HG02885 (cell line): ENCODE measurements around the gene RAI14.

ENCODE experiments used
- ATAC-seq: cut with Tn5 transposase; IDR thresholded peaks from one replicate; pipeline ENCODE4 v1.9.1; 2021; ENCODE audit warnings: mild to moderate bottlenecking; ENCODE audit not compliant: unreplicated experiment, poor library complexity

The RAI14 gene

DNA sequence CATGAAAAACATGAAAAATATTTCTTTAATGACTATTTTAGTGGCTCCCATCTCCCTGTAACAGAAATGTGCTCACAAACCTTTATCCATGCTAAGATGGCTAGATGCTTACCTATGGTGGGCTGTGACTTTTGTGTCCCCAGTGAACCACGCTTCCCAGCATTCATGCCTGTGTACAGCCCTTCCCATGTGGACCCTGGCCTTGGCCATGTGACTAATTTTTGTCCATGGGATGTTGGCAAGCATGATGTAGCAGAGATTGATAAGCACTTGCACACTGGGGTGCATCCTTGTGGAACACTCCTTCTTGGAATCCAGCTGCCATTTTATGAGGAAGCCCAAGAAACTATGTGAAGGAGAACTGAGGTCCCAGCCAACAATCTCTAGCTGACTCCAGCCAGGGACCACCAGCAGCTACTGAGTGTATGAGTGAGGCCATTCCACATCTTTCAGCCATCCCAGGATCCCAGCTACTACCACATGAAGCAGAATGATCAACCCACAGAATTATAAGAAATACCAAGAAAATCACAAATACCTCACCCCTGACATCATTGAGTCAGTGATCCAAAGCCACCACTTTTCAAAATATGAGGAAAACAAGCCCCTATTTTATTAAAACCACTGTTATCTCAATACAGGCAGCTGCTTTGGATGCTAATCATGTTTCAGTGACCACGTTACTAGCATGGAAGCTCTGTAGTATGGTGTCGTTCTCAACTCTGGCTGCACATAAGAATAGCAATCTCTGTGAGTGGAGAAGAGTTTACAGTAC lies 16.1 kb upstream of the RAI14 start:
- no peak for ATAC-seq

DNA sequence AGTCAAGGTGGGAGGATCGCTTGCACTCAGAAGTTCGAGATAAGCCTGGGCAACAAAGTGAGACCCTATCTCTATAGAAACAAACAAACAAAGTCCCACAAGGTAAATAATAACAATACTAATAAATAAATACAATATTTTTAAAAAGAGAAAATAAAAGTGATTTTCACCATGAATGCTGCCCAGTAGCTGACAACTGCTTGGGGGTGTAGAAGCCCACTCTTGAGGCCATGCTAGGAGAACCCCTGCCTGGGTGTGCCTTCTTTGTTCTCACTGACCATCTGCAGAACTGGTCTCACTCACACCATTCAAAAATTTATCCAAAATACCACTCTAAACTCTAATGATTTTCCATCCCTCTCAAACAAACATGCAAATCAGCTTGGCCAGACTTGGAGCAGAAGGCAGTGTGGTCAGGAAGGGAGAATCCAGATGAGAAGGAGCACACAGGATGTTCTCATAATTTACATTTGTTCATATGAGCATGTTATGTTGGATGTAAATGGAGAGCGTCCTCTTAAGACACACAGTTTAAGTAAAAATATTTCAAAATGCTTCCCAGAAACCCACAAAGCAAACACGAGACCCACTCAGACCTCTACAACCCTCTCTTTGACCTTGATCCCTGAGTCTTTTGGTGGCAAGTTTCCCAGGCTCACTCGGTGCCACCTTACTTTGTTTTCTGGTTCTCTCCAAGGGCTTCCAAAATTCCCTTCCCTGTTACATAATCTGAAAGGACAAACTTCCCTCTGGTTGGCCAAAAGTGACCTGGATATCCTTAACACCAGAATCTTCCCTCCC lies 7.9 kb upstream of the RAI14 start:
- no peak for ATAC-seq

GRCh38 chr5:34648840-34649158 lies 7.3 kb upstream of the RAI14 start:
- ATAC-seq, result no peak

- ATAC-seq, result no peak
Observed at GRCh38 chr5:34651791-34652190, 4.3 kb upstream of the RAI14 start.

GRCh38 chr5:34652466-34652865 lies 3.7 kb upstream of the RAI14 start:
- ATAC-seq, result no peak

DNA sequence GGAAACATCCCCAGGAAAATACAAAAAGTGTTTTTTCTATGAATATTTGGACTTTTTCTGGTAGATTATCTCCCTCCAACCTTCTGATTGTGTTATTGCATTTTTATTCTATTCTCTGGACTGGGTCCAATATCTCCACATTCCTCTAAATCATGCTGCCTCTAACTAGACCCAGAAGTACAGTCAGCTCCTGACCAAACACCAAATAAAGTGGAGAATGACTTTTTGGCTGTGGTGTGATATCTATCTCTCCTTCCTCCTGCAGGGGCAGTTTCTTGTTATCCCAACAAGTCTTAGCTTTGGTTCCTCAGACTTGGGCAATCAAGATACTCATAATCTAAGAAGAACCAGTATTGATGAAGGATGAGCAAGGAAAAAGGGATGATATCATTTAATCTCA lies 3.2 kb upstream of the RAI14 start:
- ATAC-seq, result no peak

DNA sequence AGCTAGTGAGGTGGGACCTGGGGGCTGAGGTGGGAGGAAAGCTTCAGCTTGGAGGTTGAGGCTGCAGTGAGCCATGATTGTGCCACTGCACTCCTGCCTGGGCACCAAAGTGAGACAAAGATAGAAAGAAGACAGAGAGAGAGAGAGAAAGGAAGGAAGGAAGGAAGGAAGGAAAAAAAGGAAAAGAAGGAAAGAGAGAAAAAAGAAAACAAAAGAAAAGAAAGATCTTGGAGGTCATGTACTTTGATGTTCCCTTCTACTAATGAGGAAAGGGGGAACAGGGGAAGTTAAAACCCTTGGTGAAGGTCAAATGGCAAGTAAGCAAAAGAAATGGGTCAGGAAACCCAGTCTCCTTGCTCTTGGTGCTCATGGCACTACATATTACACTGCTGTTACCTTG lies 2.4 kb upstream of the RAI14 start:
- ATAC-seq, result no peak

- ATAC-seq, result no peak
Observed at GRCh38 chr5:34655354-34655991, 655 bp upstream of the RAI14 start.

- ATAC-seq, result no peak
Observed at GRCh38 chr5:34656700-34657273, 659 bp downstream of the RAI14 start.

GRCh38 chr5:34657274-34657921 lies 1.3 kb downstream of the RAI14 start:
- no peak for ATAC-seq

GRCh38 chr5:34657988-34658387 lies 1.9 kb downstream of the RAI14 start:
- ATAC-seq, result no peak

GRCh38 chr5:34659168-34659567 lies 3.0 kb downstream of the RAI14 start:
- ATAC-seq, result no peak

DNA sequence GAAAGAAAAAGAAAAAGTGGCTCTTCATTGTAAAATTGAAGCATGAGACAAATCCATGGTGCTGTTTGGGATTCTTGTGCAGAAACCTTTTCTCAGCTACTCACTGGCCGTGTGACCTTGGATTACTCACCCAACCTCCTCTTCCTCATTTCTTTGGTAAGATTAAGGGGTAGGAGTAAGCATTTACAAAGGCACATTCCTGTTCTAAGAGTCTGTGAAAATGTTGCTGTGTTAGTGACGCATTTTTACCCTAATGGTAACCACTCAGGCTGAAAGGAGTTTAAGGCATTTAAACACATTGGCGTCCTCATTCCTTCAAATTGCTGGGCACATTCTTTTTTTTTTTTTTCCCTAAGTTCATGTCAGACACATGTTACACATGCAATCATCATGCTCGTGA lies 4.3 kb downstream of the RAI14 start:
- no peak for ATAC-seq

- ATAC-seq, result no peak
Observed at GRCh38 chr5:34663771-34664496, 7.8 kb downstream of the RAI14 start.

- no peak for ATAC-seq
Observed at GRCh38 chr5:34666392-34667080, 10.4 kb downstream of the RAI14 start.

- ATAC-seq, result no peak
Observed at GRCh38 chr5:34667705-34668104, 11.6 kb downstream of the RAI14 start.

DNA sequence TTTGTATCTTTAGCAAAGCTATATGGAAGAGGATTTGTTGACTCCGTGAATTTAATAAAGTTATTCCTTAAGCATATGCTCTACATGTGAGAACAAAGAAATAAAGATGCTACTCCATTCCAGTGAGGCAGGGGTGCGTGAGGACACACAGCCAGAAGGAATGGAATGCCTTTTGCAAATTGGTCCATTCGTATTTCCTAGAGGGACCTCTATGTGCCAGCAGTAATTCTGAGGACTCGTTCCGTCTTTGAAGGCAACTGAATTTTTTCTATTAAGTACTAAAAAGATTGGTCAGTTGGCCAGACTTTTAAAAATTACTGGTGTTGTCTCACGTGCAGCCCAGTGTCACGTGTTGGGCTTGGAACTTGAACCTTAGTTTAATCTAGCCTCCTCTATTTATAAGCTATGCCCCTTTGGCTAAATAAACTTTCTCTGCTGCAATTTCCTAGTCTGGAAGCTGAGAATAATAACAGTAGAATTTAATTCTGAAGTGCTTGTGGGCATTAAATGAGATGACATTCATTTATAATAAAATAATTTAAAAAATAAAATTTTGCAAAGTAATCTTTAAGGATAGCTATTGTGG lies 13.9 kb downstream of the RAI14 start:
- ATAC-seq, result no peak

DNA sequence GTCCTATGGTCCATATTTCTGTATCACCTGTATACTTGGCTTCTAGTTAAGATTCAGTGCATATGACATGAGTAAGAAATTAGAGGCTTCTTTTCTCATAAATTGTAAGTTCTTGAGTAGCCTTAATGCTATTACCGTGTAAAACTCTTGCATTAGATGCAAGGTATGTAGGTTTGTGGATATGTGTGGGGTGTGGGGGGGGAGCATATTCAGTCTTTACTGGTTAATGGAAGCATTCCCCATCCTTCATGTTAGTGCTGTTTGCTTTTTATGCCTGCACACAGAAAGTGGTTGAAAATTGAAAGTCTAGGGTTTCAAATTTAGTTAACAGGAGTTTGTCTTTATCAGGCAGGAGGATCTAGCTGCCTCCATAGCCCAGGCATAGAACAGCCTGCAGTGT lies 16.1 kb downstream of the RAI14 start:
- ATAC-seq, result no peak
